HG03159 (cell line): ENCODE results near the gene ENC1.
"Not testable (repeated sequence)": the region's sequence is repeated elsewhere in the genome, so short reads cannot be mapped to it uniquely, and the experiment has no call there.

Source experiments
- ATAC-seq: cut with Tn5 transposase; IDR thresholded peaks from one replicate; pipeline ENCODE4 v1.9.1; 2021; ENCODE audit warnings: mild to moderate bottlenecking, moderate library complexity; ENCODE audit not compliant: unreplicated experiment

The ENC1 gene

DNA sequence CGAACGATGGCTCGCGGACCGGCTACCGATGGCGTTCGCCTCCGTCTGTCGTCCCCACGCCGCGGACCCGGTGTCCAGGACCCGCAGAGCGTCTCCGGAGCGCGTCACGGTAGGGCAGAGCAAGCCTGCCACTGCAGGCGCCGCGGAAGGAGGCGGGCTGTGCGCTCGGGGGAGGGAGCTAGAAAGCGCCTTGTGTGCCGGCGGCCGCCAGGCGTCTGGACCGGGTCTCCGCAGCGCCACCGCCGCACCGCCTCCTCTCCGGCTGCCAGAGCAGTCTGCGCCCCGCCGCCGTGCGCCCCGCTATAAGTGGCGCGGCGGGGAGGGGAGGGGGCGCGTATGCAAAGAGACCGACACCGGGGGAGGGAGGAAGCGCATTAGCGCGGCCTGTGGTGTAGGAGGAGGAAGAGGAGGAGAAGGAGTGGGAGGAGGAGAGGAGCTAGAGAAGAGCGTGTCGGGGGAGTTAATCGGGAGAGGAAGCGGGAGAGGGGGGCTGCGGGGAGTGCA, at the start of gene ENC1:
TSS of gene ENC1 (minus strand) at position 279 of the 504 bp plus-strand sequence. CDS start 4,243 bp downstream, outside the sequence.
- ATAC-seq, result peak; percentile 72

- ATAC-seq, result no peak
Measured at GRCh38 chr5:74686962-74687751, 46.6 kb upstream of the ENC1 start.

DNA sequence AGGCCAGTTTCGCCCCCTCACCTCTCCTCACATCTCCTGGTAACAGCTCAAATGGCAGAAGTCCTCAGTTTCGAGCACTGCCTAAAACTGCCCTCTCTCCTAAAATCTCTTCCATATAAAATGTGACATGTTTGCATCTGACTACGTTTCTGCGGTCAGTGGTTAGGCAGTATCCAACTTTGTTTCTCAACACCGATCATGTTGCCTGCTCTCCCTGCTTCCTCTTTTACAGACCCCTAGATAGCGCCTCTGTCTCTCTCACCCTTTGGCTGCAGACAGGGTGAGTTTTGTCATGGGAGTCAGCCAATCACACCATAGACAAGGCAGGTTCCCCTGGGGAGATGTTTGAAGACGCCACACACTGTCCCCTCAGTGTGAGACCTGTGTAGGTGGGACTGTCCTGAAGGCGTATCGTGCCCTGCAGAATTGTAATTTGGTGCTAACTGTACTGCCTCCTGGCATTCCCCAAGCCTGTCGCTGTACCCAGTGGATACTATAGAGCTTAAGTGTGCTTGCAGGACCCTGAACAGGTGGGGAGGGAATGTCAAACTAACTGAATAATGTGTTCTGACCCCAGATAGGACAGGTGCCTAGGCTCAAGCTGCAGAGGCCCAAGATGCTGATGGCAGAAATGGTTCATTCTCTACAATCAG, 45.6 kb upstream of the ENC1 start:
- peak; percentile 57 for ATAC-seq

GRCh38 chr5:74684900-74685851, 44.6 kb upstream of the ENC1 start, which contains the start of gene HEXB:
TSS of gene HEXB (plus strand) at chr5:74685233. CDS start at chr5:74685261, 28 bp downstream.
- peak; percentile 76 for ATAC-seq

DNA sequence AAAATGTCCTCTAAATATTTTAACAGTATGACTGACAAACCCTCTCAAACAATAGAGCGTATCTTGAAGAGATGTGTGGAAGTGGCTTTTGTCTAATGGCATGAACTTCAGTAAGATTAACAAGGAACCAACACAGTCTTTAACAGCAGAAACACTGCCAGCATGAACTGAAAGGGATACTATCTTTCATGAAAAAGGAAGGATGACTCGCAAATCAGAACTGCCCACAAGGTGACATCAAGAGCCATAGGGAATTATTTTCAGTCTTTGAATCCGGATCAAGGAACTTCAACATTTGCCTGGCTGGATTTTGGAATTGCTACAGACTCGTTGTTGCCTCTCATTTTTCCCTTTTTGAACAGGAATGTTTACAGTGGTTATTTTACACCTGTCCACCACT, 39.4 kb upstream of the ENC1 start:
- no peak for ATAC-seq

GRCh38 chr5:74679300-74679699, 38.8 kb upstream of the ENC1 start:
- ATAC-seq, result not testable (repeated sequence)

GRCh38 chr5:74678123-74678522, 37.6 kb upstream of the ENC1 start:
- ATAC-seq, result not testable (repeated sequence)

GRCh38 chr5:74676466-74676865, 35.9 kb upstream of the ENC1 start:
- not testable (repeated sequence) for ATAC-seq

DNA sequence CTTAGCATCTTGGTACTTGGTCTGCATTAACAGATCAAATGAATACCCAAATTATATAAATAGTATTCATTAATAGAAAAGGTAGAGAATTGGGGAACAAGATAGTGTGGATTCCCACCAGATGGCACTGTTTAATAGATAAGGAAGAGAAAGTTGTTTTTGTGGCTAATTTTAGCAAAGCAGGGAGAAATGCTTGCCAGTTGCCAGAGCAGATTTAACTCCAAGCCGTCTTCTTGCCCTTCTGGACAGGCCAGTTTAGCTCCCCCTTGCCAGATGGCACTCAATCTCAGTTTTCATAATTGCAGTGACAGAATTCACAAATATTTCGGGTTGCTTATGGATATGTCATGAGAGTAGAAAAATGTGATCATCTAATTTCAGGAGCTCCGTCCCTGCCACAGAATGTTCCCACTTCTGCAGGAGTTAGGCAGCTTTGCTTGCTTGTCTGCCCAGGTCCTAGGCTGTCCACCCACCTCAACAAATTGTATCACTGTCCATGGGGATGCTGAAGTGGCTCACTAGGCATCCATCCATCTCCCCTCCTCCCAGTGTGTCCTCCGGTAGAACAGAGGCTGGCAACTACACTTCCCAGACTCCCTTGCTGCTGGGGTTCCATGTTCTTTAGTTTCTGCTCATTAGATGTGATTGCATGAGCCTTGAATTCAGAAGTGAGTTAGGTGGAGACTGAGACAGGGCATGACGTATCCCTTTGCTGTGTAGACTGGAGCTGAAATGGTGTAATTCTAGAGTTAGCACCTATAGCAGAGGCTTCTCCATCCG, 32.7 kb upstream of the ENC1 start:
- no peak for ATAC-seq

- no peak for ATAC-seq
Measured at GRCh38 chr5:74672215-74672877, 31.8 kb upstream of the ENC1 start.

GRCh38 chr5:74670396-74671038, 30.0 kb upstream of the ENC1 start:
- ATAC-seq, result no peak

- no peak for ATAC-seq
Measured at GRCh38 chr5:74669821-74670220, 29.3 kb upstream of the ENC1 start.

DNA sequence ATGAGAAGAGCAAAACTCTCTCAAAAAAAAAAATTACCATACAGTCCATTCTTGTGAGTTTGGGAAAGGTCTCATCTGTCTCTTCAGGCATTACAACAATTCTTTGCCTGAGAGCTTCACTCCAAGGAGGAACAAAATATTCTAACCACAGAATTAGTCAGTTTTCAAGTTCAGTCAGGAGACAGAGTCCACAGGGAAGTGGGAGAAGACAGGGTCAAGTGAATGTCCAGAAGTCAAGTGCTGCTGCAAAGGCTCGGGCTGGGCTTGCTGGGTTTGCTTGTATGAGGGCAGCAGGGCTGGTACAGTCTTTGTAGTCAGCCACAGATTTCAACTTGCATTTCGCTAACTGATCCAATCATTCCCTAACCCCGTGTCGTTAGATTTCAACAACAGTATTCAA, 26.9 kb upstream of the ENC1 start:
- ATAC-seq, result no peak

- no peak for ATAC-seq
Measured at GRCh38 chr5:74665816-74666215, 25.3 kb upstream of the ENC1 start.

DNA sequence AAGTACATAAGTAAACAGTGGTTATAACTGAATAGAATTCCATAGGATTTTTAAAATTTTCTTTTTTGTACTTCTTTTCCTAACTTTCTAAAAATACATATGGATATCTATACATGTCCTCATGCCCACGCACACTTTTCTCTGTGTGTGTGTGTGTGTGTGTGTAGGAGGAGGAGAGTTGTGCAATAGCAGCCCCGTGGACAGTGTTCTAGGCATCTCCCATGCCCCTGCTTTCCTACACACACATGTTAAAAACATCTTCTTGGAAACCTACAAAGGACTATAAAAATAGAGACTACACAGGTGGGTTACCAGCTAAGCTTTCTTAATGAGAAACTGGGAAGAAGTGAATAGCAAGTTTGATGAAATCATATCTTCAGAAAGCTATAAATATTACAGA, 24.7 kb upstream of the ENC1 start:
- ATAC-seq, result no peak

DNA sequence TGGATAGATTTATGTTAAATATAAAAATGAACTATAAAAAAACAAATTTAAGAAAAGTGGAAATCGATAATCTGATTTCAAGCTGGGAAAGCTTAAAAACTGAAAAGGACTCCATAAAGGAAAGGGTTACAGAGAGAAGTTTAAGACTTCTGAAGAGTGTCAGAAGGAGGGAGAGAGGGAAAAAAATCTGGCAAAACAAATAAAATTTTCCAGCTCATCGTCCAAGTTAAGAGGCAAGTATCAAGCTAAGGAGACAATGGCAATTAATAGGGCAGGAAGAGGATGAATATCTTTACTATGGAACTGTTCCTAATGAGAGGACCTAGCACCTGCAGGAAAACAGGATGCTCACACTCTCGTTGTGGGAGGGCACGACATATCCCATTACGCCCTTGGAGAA, 24.0 kb upstream of the ENC1 start:
- no peak for ATAC-seq

GRCh38 chr5:74660873-74661272, 20.3 kb upstream of the ENC1 start:
- ATAC-seq, result no peak

DNA sequence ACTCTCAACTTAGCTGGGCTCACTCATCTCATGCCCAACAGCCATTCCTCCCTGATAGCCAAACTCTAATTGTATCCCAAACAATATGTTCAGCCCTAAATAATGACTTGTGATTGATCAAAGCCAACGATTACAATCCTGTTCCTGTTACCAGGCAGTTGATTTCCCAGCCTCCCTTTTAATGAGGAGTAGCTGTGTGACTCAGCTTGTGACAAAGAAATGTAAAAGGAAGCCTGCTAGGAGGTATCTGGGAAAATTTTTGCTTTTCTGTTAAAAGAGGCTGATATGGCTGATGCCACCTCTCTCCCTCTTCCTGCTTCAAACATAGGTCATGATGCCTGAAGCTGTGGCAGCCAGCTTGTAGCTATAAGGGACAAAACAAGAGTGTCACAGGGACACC, 19.6 kb upstream of the ENC1 start:
- ATAC-seq, result no peak

- ATAC-seq, result no peak
Measured at GRCh38 chr5:74659172-74659571, 18.6 kb upstream of the ENC1 start.
